Choroid plexus epithelial cell (primary cell): ENCODE measurements around the gene SMIM35.

ENCODE experiments used
- DNase-seq: peaks from one replicate; pipeline ENCODE4 v3.0.0-alpha.2; 2010; ENCODE audit warnings: low read depth
- H3K4me3 ChIP-seq: 2 replicates; pipeline ENCODE4 v1.5.1; 2011; ENCODE audit warnings: low read depth, mild to moderate bottlenecking, control low read depth, low read length, moderate library complexity
- TF ChIP-seq, protein P1 (sequence below): conservative IDR thresholded peaks from 2 replicates; pipeline ENCODE4 v1.5.1; 2011; ENCODE audit warnings: low read depth, mild to moderate bottlenecking, control low read depth, inconsistent platforms, low read length, moderate library complexity

The SMIM35 gene

GRCh38 chr11:117997823-117998579 is 88.8 kb downstream of the SMIM35 start:
- TF ChIP-seq, protein P1, sequence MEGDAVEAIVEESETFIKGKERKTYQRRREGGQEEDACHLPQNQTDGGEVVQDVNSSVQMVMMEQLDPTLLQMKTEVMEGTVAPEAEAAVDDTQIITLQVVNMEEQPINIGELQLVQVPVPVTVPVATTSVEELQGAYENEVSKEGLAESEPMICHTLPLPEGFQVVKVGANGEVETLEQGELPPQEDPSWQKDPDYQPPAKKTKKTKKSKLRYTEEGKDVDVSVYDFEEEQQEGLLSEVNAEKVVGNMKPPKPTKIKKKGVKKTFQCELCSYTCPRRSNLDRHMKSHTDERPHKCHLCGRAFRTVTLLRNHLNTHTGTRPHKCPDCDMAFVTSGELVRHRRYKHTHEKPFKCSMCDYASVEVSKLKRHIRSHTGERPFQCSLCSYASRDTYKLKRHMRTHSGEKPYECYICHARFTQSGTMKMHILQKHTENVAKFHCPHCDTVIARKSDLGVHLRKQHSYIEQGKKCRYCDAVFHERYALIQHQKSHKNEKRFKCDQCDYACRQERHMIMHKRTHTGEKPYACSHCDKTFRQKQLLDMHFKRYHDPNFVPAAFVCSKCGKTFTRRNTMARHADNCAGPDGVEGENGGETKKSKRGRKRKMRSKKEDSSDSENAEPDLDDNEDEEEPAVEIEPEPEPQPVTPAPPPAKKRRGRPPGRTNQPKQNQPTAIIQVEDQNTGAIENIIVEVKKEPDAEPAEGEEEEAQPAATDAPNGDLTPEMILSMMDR = no peak
- no peak for DNase-seq
- no peak overlapping the region for H3K4me3 ChIP-seq

DNA sequence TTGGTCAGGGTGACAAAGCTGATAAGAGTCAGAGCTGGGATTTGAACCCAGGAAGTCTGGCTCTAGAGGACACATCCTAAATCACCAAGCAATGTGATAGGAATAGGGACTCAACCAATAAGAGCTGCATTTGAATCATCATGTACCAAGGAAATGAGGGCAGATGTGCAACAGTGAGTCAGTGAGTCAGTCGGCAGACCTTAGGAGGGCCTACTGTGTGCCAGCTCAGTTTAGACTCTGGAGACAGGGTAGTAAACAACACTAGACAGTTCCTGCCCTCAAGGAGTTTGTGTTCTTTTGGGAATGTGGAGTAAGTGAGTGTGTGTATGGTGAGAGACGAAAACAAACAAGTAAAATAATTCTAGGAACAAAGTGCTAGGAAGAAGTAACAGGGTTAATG is 89.4 kb downstream of the SMIM35 start:
- TF ChIP-seq, protein P1 = no peak
- no peak for DNase-seq
- H3K4me3 ChIP-seq = no peak overlapping the region

- DNase-seq = no peak
- TF ChIP-seq, protein P1 = no peak
- no peak overlapping the region for H3K4me3 ChIP-seq
Measured at GRCh38 chr11:117996058-117996457, 90.7 kb downstream of the SMIM35 start.

GRCh38 chr11:117995472-117995871 is 91.3 kb downstream of the SMIM35 start:
- no peak for DNase-seq
- TF ChIP-seq, protein P1 = no peak
- H3K4me3 ChIP-seq = no peak overlapping the region

GRCh38 chr11:117993988-117994745 is 92.6 kb downstream of the SMIM35 start:
- no peak for DNase-seq
- no peak overlapping the region for H3K4me3 ChIP-seq
- TF ChIP-seq, protein P1 = no peak

- no peak for DNase-seq
- TF ChIP-seq, protein P1 = no peak
- H3K4me3 ChIP-seq = no peak overlapping the region
Measured at GRCh38 chr11:117992620-117993019, 94.1 kb downstream of the SMIM35 start.
